HEK293 (cell line): ENCODE measurements around the gene TLR2.
"Not testable (repeated sequence)": the region's sequence is repeated elsewhere in the genome, so short reads cannot be mapped to it uniquely, and the experiment has no call there.

Source experiments
- CTCF ChIA-PET: fragments of 350-600 bp; formaldehyde crosslinking; extraction: SDS; loops from one replicate; lab custom pipeline; 2021; ENCODE audit warnings: antibody characterized with exemption; lab: Yijun Ruan, JAX
- POLR2A ChIA-PET: fragments of 300-600 bp; formaldehyde crosslinking; extraction: SDS; loops from one replicate; lab custom pipeline; 2020; ENCODE audit warnings: antibody characterized with exemption, inconsistent platforms; lab: Yijun Ruan, JAX
- H3K27ac ChIP-seq: fragments of 200-500 bp; sonication (Bioruptor generic); 2 replicates; pipeline ENCODE4 v1.5.1; 2014; ENCODE audit warnings: low read depth, low read length, control low read depth, inconsistent platforms; ENCODE audit errors: extremely low read depth
- H3K36me3 ChIP-seq, 2 experiments: fragments of 200-500 bp in 1 of 2; sonication (Bioruptor generic) in 1 of 2; 1 replicate in 1 of 2; 2 replicates in 1 of 2; pipeline ENCODE4 v1.5.1; 2014 to 2017; ENCODE audit warnings: inconsistent platforms in 2 of 2, low read length in 2 of 2; ENCODE audit not compliant: control insufficient read depth in 2 of 2, insufficient read depth in 1 of 2
- H3K4me1 ChIP-seq: fragments of 200-500 bp; sonication (Bioruptor generic); 2 replicates; pipeline ENCODE4 v1.5.1; 2014; ENCODE audit warnings: mild to moderate bottlenecking, low read length, inconsistent platforms; ENCODE audit not compliant: control insufficient read depth, insufficient read depth
- H3K4me3 ChIP-seq: 2 replicates; pipeline ENCODE4 v1.5.1; 2011; ENCODE audit warnings: low read depth, mild to moderate bottlenecking, control low read depth, low read length, moderate library complexity
- H3K9me3 ChIP-seq: fragments of 200-500 bp; sonication (Bioruptor generic); 2 replicates; pipeline ENCODE4 v1.5.1; 2014; ENCODE audit warnings: low read depth, low read length, inconsistent platforms; ENCODE audit not compliant: control insufficient read depth, insufficient read depth
- BCL11B ChIP-seq: fragments of 450-650 bp; formaldehyde crosslinking; IDR thresholded peaks from 2 replicates; pipeline ENCODE4 v1.5.1; 2016; ENCODE audit warnings: low read depth, missing biosample characterization, missing genetic modification characterization
- GLIS2 ChIP-seq: fragments of 450-650 bp; formaldehyde crosslinking; IDR thresholded peaks from 2 replicates; pipeline ENCODE4 v1.5.1; 2016; ENCODE audit warnings: missing biosample characterization, missing genetic modification characterization
- ZIC2 ChIP-seq: fragments of 450-650 bp; formaldehyde crosslinking; IDR thresholded peaks from 2 replicates; pipeline ENCODE4 v1.5.1; 2016; ENCODE audit warnings: missing biosample characterization, missing genetic modification characterization
- ZNF10 ChIP-seq: fragments of 450-650 bp; formaldehyde crosslinking; IDR thresholded peaks from 2 replicates; pipeline ENCODE4 v1.5.1; 2017; ENCODE audit warnings: missing biosample characterization, missing genetic modification characterization
- ZNF146 ChIP-seq: fragments of 450-650 bp; formaldehyde crosslinking; IDR thresholded peaks from 2 replicates; pipeline ENCODE4 v1.5.1; 2016; ENCODE audit warnings: missing biosample characterization, missing genetic modification characterization
- ZNF292 ChIP-seq: fragments of 450-650 bp; formaldehyde crosslinking; IDR thresholded peaks from 2 replicates; pipeline ENCODE4 v1.5.1; 2016; ENCODE audit warnings: low read depth, missing biosample characterization, missing genetic modification characterization, borderline replicate concordance
- ZNF335 ChIP-seq: fragments of 450-650 bp; formaldehyde crosslinking; conservative IDR thresholded peaks from 2 replicates; pipeline ENCODE4 v1.5.1; 2016; ENCODE audit warnings: missing biosample characterization, missing genetic modification characterization
- ZNF404 ChIP-seq: fragments of 450-650 bp; formaldehyde crosslinking; IDR thresholded peaks from 2 replicates; pipeline ENCODE4 v1.5.1; 2017; ENCODE audit warnings: missing biosample characterization, missing genetic modification characterization
- ZNF501 ChIP-seq: fragments of 450-650 bp; formaldehyde crosslinking; IDR thresholded peaks from 2 replicates; pipeline ENCODE4 v1.5.1; 2016; ENCODE audit warnings: missing biosample characterization, missing genetic modification characterization
- ZNF521 ChIP-seq: fragments of 450-650 bp; formaldehyde crosslinking; IDR thresholded peaks from 2 replicates; pipeline ENCODE4 v1.5.1; 2017; ENCODE audit warnings: missing biosample characterization, mild to moderate bottlenecking, missing genetic modification characterization
- ZNF585B ChIP-seq: fragments of 450-650 bp; formaldehyde crosslinking; IDR thresholded peaks from 2 replicates; pipeline ENCODE4 v1.5.1; 2016; ENCODE audit warnings: missing biosample characterization, missing genetic modification characterization
- ZNF600 ChIP-seq: fragments of 450-650 bp; formaldehyde crosslinking; IDR thresholded peaks from 2 replicates; pipeline ENCODE4 v1.5.1; 2016; ENCODE audit warnings: missing biosample characterization, missing genetic modification characterization
- ZNF623 ChIP-seq: fragments of 450-650 bp; formaldehyde crosslinking; IDR thresholded peaks from 2 replicates; pipeline ENCODE4 v1.5.1; 2016; ENCODE audit warnings: missing biosample characterization, missing genetic modification characterization
- ZNF707 ChIP-seq: fragments of 450-650 bp; formaldehyde crosslinking; IDR thresholded peaks from 2 replicates; pipeline ENCODE4 v1.5.1; 2016; ENCODE audit warnings: missing biosample characterization, missing genetic modification characterization
- ZNF837 ChIP-seq: fragments of 450-650 bp; formaldehyde crosslinking; IDR thresholded peaks from 2 replicates; pipeline ENCODE4 v1.5.1; 2016; ENCODE audit warnings: missing biosample characterization, missing genetic modification characterization
- ZNF843 ChIP-seq: fragments of 450-650 bp; formaldehyde crosslinking; IDR thresholded peaks from 2 replicates; pipeline ENCODE4 v1.5.1; 2016; ENCODE audit warnings: missing biosample characterization, missing genetic modification characterization
- TF ChIP-seq, protein P1 (sequence below): fragments of 450-650 bp; IDR thresholded peaks from 2 replicates; pipeline ENCODE4 v1.5.1; 2018; ENCODE audit warnings: missing biosample characterization, missing genetic modification characterization
- TF ChIP-seq, protein P2 (sequence below): fragments of 450-650 bp; formaldehyde crosslinking; IDR thresholded peaks from 2 replicates; pipeline ENCODE4 v1.5.1; 2016; ENCODE audit warnings: missing biosample characterization, missing genetic modification characterization
- TF ChIP-seq, protein P3 (sequence below): fragments of 450-650 bp; formaldehyde crosslinking; IDR thresholded peaks from 2 replicates; pipeline ENCODE4 v1.5.1; 2016; ENCODE audit warnings: missing biosample characterization, missing genetic modification characterization

Gene TLR2

DNA sequence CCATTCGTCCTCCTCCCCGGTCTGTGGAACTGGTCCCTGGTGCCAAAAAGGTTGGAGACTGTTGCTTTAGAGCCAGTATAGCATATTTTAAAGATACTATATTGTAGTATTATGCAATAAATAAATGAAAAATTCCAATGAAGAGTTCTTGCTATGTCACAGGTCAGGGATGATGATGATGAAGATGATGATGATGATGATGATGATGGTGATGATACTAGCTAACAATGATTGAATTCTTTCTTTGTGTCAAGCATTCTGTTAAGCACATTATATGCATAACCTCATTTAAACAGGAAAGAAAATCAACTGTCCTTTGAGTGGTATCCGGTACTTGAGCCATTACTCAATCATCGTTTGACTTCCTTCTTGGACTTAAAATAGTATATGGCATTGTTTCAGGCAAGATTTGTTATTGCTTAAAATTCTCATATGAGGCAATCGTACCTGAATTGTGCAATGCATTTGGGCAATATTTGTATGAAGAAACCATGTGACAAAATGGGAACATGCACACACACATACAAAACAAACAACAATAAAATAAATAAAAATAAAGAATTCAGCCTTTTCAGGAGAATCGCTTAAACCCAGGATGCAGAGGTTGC lies 22.8 kb upstream of the TLR2 start:
- TF ChIP-seq, protein P1, sequence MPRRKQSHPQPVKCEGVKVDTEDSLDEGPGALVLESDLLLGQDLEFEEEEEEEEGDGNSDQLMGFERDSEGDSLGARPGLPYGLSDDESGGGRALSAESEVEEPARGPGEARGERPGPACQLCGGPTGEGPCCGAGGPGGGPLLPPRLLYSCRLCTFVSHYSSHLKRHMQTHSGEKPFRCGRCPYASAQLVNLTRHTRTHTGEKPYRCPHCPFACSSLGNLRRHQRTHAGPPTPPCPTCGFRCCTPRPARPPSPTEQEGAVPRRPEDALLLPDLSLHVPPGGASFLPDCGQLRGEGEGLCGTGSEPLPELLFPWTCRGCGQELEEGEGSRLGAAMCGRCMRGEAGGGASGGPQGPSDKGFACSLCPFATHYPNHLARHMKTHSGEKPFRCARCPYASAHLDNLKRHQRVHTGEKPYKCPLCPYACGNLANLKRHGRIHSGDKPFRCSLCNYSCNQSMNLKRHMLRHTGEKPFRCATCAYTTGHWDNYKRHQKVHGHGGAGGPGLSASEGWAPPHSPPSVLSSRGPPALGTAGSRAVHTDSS (tag by site-specific recombination): peak; percentile 87
- TF ChIP-seq ZNF600 (tag by site-specific recombination): no peak
- CTCF ChIA-PET: no interaction called here
- no peak overlapping the region for H3K27ac ChIP-seq

DNA sequence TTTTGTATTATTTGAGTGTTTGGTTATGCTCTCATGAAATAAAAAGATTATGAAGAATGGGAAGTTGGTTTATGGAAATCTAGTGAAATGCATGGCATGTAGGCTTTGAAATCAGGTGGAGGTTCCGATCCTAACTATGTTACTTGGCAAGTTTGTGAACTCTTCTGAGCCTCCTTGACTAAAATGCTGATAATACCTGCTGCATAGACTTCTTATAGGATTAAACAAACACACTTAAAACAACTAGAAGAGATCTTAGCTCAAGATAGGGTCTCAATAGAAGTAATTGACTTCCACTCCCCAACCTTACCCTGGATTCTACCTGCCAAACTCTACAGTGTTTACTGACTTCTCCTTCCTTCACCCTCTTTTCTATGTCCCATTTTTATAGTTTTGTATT lies 22.2 kb upstream of the TLR2 start:
- Histone ChIP-seq H3K9me3 (no peaks in the 10 kb centered on the region), H3K36me3 (no peaks in the 10 kb centered on the region), H3K4me1 (no peaks in the 10 kb centered on the region), H3K27ac (no peak overlapping the region), H3K4me3 (no peak overlapping the region)
- no peak for TF ChIP-seq ZNF292
- TF ChIP-seq ZNF501 (tag by site-specific recombination): no peak
- TF ChIP-seq GLIS2 (tag by site-specific recombination): no peak
- no peak for TF ChIP-seq BCL11B (tag by site-specific recombination)
- no peak for TF ChIP-seq ZNF623 (tag by site-specific recombination)
- no peak for TF ChIP-seq ZNF521 (tag by site-specific recombination)
- TF ChIP-seq, protein P2, sequence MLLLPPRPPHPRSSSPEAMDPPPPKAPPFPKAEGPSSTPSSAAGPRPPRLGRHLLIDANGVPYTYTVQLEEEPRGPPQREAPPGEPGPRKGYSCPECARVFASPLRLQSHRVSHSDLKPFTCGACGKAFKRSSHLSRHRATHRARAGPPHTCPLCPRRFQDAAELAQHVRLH (tag by site-specific recombination): no peak
- TF ChIP-seq ZNF585B (tag by site-specific recombination): no peak
- no peak for TF ChIP-seq ZNF404 (tag by site-specific recombination)
- no peak for TF ChIP-seq ZNF146 (tag by site-specific recombination)
- TF ChIP-seq ZNF837 (tag by site-specific recombination): no peak
- no peak for TF ChIP-seq ZNF707 (tag by site-specific recombination)
- TF ChIP-seq ZNF335 (tag by site-specific recombination): no peak
- CTCF ChIA-PET: no interaction called here
- POLR2A ChIA-PET: no interaction called here

More for the DNA sequence above, 22.8 kb upstream of the TLR2 start:
- Histone ChIP-seq H3K9me3 (no peaks in the 10 kb centered on the region), H3K4me3 (no peak overlapping the region), H3K36me3 (no peaks in the 10 kb centered on the region), H3K4me1 (no peaks in the 10 kb centered on the region)
- POLR2A ChIA-PET: no interaction called here

DNA sequence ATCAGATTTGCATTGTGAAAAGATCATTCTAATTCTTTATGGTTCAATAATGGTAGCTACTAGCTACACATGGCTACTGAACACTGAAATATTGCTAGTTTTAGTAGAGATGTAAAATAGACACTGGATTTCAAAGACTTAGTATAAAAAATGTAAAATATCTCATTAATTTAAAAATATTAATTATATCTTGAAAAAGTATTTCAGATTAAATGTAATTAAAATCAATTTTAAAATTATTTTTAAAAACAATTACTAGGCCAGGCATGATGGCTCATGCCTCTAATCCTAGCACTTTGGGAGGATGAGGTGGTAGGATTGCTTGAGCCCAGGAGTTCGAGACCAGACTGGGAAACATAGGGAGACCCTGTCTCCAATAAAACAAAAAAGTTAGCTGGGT lies 20.4 kb upstream of the TLR2 start:
- Histone ChIP-seq H3K9me3 (no peaks in the 10 kb centered on the region), H3K36me3 (no peaks in the 10 kb centered on the region), H3K27ac (no peak overlapping the region), H3K4me1 (no peaks in the 10 kb centered on the region), H3K4me3 (no peak overlapping the region)
- TF ChIP-seq ZNF843 (tag by site-specific recombination): no peak
- no peak for TF ChIP-seq ZIC2 (tag by site-specific recombination)
- TF ChIP-seq, protein P3, sequence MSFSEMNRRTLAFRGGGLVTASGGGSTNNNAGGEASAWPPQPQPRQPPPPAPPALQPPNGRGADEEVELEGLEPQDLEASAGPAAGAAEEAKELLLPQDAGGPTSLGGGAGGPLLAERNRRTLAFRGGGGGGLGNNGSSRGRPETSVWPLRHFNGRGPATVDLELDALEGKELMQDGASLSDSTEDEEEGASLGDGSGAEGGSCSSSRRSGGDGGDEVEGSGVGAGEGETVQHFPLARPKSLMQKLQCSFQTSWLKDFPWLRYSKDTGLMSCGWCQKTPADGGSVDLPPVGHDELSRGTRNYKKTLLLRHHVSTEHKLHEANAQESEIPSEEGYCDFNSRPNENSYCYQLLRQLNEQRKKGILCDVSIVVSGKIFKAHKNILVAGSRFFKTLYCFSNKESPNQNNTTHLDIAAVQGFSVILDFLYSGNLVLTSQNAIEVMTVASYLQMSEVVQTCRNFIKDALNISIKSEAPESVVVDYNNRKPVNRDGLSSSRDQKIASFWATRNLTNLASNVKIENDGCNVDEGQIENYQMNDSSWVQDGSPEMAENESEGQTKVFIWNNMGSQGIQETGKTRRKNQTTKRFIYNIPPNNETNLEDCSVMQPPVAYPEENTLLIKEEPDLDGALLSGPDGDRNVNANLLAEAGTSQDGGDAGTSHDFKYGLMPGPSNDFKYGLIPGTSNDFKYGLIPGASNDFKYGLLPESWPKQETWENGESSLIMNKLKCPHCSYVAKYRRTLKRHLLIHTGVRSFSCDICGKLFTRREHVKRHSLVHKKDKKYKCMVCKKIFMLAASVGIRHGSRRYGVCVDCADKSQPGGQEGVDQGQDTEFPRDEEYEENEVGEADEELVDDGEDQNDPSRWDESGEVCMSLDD (tag by site-specific recombination): no peak
- TF ChIP-seq ZNF10 (tag by site-specific recombination): no peak
- ChIA-PET CTCF (no interaction called here), POLR2A (no interaction called here)

DNA sequence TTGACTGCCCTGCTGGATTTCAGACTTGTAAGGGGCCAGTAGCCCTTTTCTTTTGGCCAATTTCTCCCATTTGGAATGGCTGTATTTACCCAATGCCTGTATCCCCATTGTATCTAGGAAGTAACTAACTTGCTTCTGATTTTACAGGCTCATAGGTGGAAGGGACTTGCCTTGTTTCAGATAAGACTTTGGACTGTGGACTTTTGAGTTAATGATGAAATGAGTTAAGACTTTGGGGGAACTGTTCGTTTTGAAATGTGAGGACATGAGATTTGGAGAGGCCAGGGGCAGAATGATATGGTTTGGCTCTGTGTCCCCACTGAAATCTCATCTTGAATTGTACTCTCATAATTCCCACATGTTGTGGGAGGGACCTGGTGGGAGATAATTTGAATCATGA lies 17.6 kb upstream of the TLR2 start:
- CTCF ChIA-PET, POLR2A ChIA-PET, H3K4me3 ChIP-seq: not testable (repeated sequence)

More for the DNA sequence above, 17.6 kb upstream of the TLR2 start:
- not testable (repeated sequence) for H3K36me3 ChIP-seq, H3K27ac ChIP-seq, H3K9me3 ChIP-seq, H3K4me1 ChIP-seq
